T-cell (primary cell): Measurements from ENCODE around the gene DNAH14. TPM values are rescaled to one million over a fixed set of nuclear protein-coding genes. Genes with fewer than 3 reads are reported as not detected.

Source experiments
- ATAC-seq, 4 experiments: fragments of 200-7000 bp in 3 of 4; fragments of 150-1000 bp in 1 of 4; cut with Tn5 transposase; replicated peaks in 1 of 4; 1 replicate in 3 of 4; 2 replicates in 1 of 4; pipeline ENCODE4 v1.10.0; 2021; ENCODE audit warnings: moderate library complexity in 3 of 4, mild to moderate bottlenecking in 2 of 4, moderate number of reproducible peaks in 1 of 4
- CTCF ChIA-PET, 2 donors: fragments of 300-600 bp; sonication (Branson Sonifier 250); formaldehyde crosslinking; loops; one replicate each; lab custom pipeline; 2022; ENCODE audit warnings: antibody characterized with exemption in 2 of 2; lab: Charles Lee
- POLR2A ChIA-PET, 2 donors: fragments of 300-600 bp; sonication (Branson Sonifier 250); formaldehyde crosslinking; loops; one replicate each; lab custom pipeline; 2022; ENCODE audit warnings: antibody characterized with exemption in 2 of 2; lab: Charles Lee
- DNase-seq, 35 experiments: peaks; one replicate each; pipeline versions ENCODE4 v3.0.0 to v3.0.0-alpha.2; 2013 to 2023
- H3K27ac ChIP-seq: one replicate; pipeline ENCODE4 v1.5.1; 2013; ENCODE audit warnings: low read length
- H3K27me3 ChIP-seq, 2 experiments: replicated peaks in 1 of 2; 1 replicate in 1 of 2; 2 replicates in 1 of 2; pipeline versions ENCODE4 v1.6.1 to v1.7.0; 2013; ENCODE audit warnings: low read length in 1 of 2, mixed read lengths in 1 of 2; ENCODE audit not compliant: control insufficient read depth in 2 of 2, insufficient read depth in 2 of 2; ENCODE audit errors: extremely low read depth in 1 of 2
- H3K36me3 ChIP-seq, 2 donors: 1 replicate in 1 of 2; 2 replicates in 1 of 2; pipeline versions ENCODE4 v1.6.1 to v1.7.0; 2013; ENCODE audit warnings: low read length in 1 of 2; ENCODE audit not compliant: control insufficient read depth in 2 of 2, insufficient read depth in 1 of 2; ENCODE audit errors: extremely low read depth in 1 of 2
- H3K4me1 ChIP-seq, 2 experiments: 1 replicate in 1 of 2; 2 replicates in 1 of 2; pipeline versions ENCODE4 v1.6.1 to v1.7.0; 2013; ENCODE audit warnings: low read length in 2 of 2, mixed read lengths in 1 of 2; ENCODE audit not compliant: insufficient read depth in 2 of 2, control insufficient read depth in 1 of 2; ENCODE audit errors: extremely low read depth in 1 of 2
- H3K4me3 ChIP-seq, 2 donors: 1 replicate in 1 of 2; 2 replicates in 1 of 2; pipeline versions ENCODE4 v1.5.1 to v1.7.0; 2013; ENCODE audit warnings: mild to moderate bottlenecking in 2 of 2, low read length in 1 of 2, moderate library complexity in 1 of 2; ENCODE audit not compliant: control insufficient read depth in 1 of 2; ENCODE audit errors: extremely low read depth in 1 of 2
- H3K9me3 ChIP-seq: 2 replicates; pipeline ENCODE4 v1.7.0; 2013
- H3K27ac Mint-ChIP-seq, 2 donors: one replicate each; pipeline ENCODE4 v1.8.0; 2020 to 2021; ENCODE audit warnings: mild to moderate bottlenecking in 2 of 2, mixed read lengths in 2 of 2
- H3K27me3 Mint-ChIP-seq, 2 donors: one replicate each; pipeline ENCODE4 v1.8.0; 2021 to 2022; ENCODE audit warnings: mixed read lengths in 2 of 2
- H3K36me3 Mint-ChIP-seq: one replicate; pipeline ENCODE4 v1.8.0; 2021; ENCODE audit warnings: mixed read lengths
- H3K4me1 Mint-ChIP-seq, 3 donors: one replicate each; pipeline ENCODE4 v1.8.0; 2020 to 2022; ENCODE audit warnings: mixed read lengths in 3 of 3, mild to moderate bottlenecking in 1 of 3
- H3K4me3 Mint-ChIP-seq, 3 donors: one replicate each; pipeline ENCODE4 v1.8.0; 2020 to 2022; ENCODE audit warnings: mild to moderate bottlenecking in 3 of 3, mixed read lengths in 3 of 3, moderate library complexity in 3 of 3
- H3K9me3 Mint-ChIP-seq, 3 donors: one replicate each; pipeline ENCODE4 v1.8.0; 2020 to 2022; ENCODE audit warnings: mixed read lengths in 3 of 3
- whole genome bisulfite sequencing: methylation state at CpG from one replicate; pipeline ENCODE4 v1.1.5; 2013; ENCODE audit warnings: missing lambda C conversion rate; ENCODE audit not compliant: insufficient coverage; 5-methylcytosine and 5-hydroxymethylcytosine counted together
- total RNA-seq, 35 experiments: library from RNA in 6 of 35; stranded (reverse) in 6 of 35; fragments of 120-200 nt in 1 of 35; gene quantifications; one replicate each; pipeline versions ENCODE4 v1.2.1 to v1.2.4 and lab custom pipeline; 2013 to 2026

Gene DNAH14
- total RNA-seq, 5 donors from 2014 or later (not counting 1 experiment from before 2014, with no cell fraction given), result 0.06 to 1.4 (median 0.39) TPM; not detected in 1

GRCh38 chr1:225441314-225442122 lies 512.0 kb downstream of the DNAH14 start:
- WGBS, result 79% methylated on average over 5 of the region's 9 CpGs
- Histone ChIP-seq H3K9me3 (no peaks in the 10 kb centered on the region), H3K27ac (peak overlapping the region; percentile 56), H3K4me1 (peaks cover 20 to 53% of the 10 kb centered on the region in 2 experiments), H3K36me3 (no peaks in the 10 kb centered on the region), H3K27me3 (no peaks in the 10 kb centered on the region), H3K4me3 (peak overlapping the region in 1 of 2 donors; percentile 2)
- Mint-ChIP-seq H3K27me3 (no peaks in the 10 kb centered on the region), H3K9me3 (no peaks in the 10 kb centered on the region), H3K36me3 (no peaks in the 10 kb centered on the region), H3K27ac (peak overlapping the region; percentile 87 to 93), H3K4me1 (peaks cover 52 to 58% (median 58%) of the 10 kb centered on the region in 3 donors), H3K4me3 (peak overlapping the region; percentile 4 to 62 (median 17))
- CTCF ChIA-PET, result interaction anchor here (0.7 to 1.5 kb wide), 4 partner anchors 8 to 19 kb away, joined by 3 to 7 read pairs (median 4); partner anchors contain the start of gene LBR (in 1 of the 2)
- no peak for DNase-seq
- POLR2A ChIA-PET, result interaction anchor here in 1 of 2 donors (1.0 kb wide), 1 partner anchor 16 kb away, joined by 4 read pairs; no protein-coding TSS in a partner anchor
- ATAC-seq, result no peak

- Histone ChIP-seq H3K4me1 (peaks cover 20 to 58% of the 10 kb centered on the region in 2 experiments), H3K4me3 (peak overlapping the region in 1 of 2 donors; percentile 2), H3K27me3 (no peaks in the 10 kb centered on the region), H3K9me3 (no peaks in the 10 kb centered on the region), H3K36me3 (no peaks in the 10 kb centered on the region), H3K27ac (peak overlapping the region; percentile 56)
- Mint-ChIP-seq H3K4me1 (peaks cover 57 to 63% (median 60%) of the 10 kb centered on the region in 3 donors), H3K27ac (peak overlapping the region; percentile 87 to 93), H3K27me3 (no peaks in the 10 kb centered on the region), H3K36me3 (no peaks in the 10 kb centered on the region), H3K4me3 (peak overlapping the region; percentile 17 to 62 (median 45)), H3K9me3 (no peaks in the 10 kb centered on the region)
- DNase-seq (no peak), ATAC-seq (no peak)
- CTCF ChIA-PET, result interaction anchor here in 1 of 2 donors (1.0 to 1.5 kb wide), 2 partner anchors 14 to 18 kb away, joined by 5 to 7 read pairs; partner anchors contain the start of gene LBR
- WGBS, result 79% methylated on average over 1 of the region's 3 CpGs
- POLR2A ChIA-PET, result interaction anchor here in 1 of 2 donors (1.0 kb wide), 1 partner anchor 17 kb away, joined by 4 read pairs; no protein-coding TSS in a partner anchor
These were observed 512.6 kb downstream of the DNAH14 start for GRCh38 chr1:225442123-225442505.

GRCh38 chr1:225445639-225446594 lies 516.4 kb downstream of the DNAH14 start:
- Histone ChIP-seq H3K4me3 (peak overlapping the region in 1 of 2 donors; percentile 13), H3K4me1 (peaks cover 20 to 72% of the 10 kb centered on the region in 2 experiments), H3K27ac (peak overlapping the region; percentile 80), H3K36me3 (no peaks in the 10 kb centered on the region), H3K27me3 (no peaks in the 10 kb centered on the region), H3K9me3 (no peaks in the 10 kb centered on the region)
- H3K27ac Mint-ChIP-seq, result peak overlapping the region; percentile 89 to 93
- WGBS, result 65% methylated on average over 3 of the region's 9 CpGs
- peak in 4 of 35 experiments; percentile 24 to 68 (median 40) for DNase-seq
- ChIA-PET POLR2A (interaction anchor here (0.6 to 1.5 kb wide), 3 partner anchors 332 to 1260 kb away, joined by 3 to 6 read pairs (median 5); partner anchors contain the start of gene SRP9 (in 1 of the 2)), CTCF (interaction anchor here (0.6 to 5.0 kb wide), 7 partner anchors 14 to 619 kb away, joined by 3 to 43 read pairs (median 5); partner anchors contain the start of genes LBR (in 1 of the 2) and SRP9 (in 1 of the 2))
- ATAC-seq, result peak in 1 of 4 experiments; percentile 30
- no peaks in the 10 kb centered on the region for H3K36me3 Mint-ChIP-seq
- H3K4me1 Mint-ChIP-seq, result peaks cover 69 to 80% (median 69%) of the 10 kb centered on the region in 3 donors
- peak overlapping the region; percentile 47 to 74 (median 57) for H3K4me3 Mint-ChIP-seq
- H3K9me3 Mint-ChIP-seq, result no peaks in the 10 kb centered on the region
- H3K27me3 Mint-ChIP-seq, result no peaks in the 10 kb centered on the region

- Mint-ChIP-seq H3K36me3 (no peaks in the 10 kb centered on the region), H3K27ac (peak overlapping the region; percentile 89 to 93), H3K4me1 (peaks cover 66 to 76% (median 68%) of the 10 kb centered on the region in 3 donors), H3K27me3 (no peaks in the 10 kb centered on the region), H3K9me3 (no peaks in the 10 kb centered on the region), H3K4me3 (peak overlapping the region in 1 of 3 donors; percentile 74)
- POLR2A ChIA-PET, result no interaction called here
- no peaks in the 10 kb centered on the region for H3K9me3 ChIP-seq
- no peaks in the 10 kb centered on the region for H3K27me3 ChIP-seq
- CTCF ChIA-PET, result interaction anchor here (1.5 to 5.0 kb wide), 2 partner anchors 19 to 33 kb away, joined by 3 to 43 read pairs; partner anchors contain the start of gene LBR (in 1 of the 2)
- WGBS, result 95% methylated on average over 7 of the region's 7 CpGs
- no peak overlapping the region for H3K27ac ChIP-seq
- H3K4me1 ChIP-seq, result peaks cover 20 to 67% of the 10 kb centered on the region in 2 experiments
- DNase-seq (no peak), ATAC-seq (no peak)
- no peaks in the 10 kb centered on the region for H3K36me3 ChIP-seq
- H3K4me3 ChIP-seq, result no peak overlapping the region
These were observed 517.1 kb downstream of the DNAH14 start for GRCh38 chr1:225446595-225446960.

- DNase-seq, result no peak
- WGBS, result 96% methylated on average over 7 of the region's 9 CpGs
- Histone ChIP-seq H3K27ac (no peak overlapping the region), H3K9me3 (no peaks in the 10 kb centered on the region), H3K27me3 (no peaks in the 10 kb centered on the region), H3K4me3 (no peak overlapping the region), H3K36me3 (no peaks in the 10 kb centered on the region), H3K4me1 (peaks cover 17 to 62% of the 10 kb centered on the region in 2 experiments)
- H3K36me3 Mint-ChIP-seq, result no peaks in the 10 kb centered on the region
- peak overlapping the region in 1 of 2 donors; percentile 8 for H3K27ac Mint-ChIP-seq
- ChIA-PET CTCF (interaction anchor here (1.5 to 5.0 kb wide), 2 partner anchors 20 to 33 kb away, joined by 3 to 43 read pairs; partner anchors contain the start of gene LBR (in 1 of the 2)), POLR2A (interaction anchor here in 1 of 2 donors (0.5 kb wide), 1 partner anchor 72 kb away, joined by 4 read pairs; no protein-coding TSS in a partner anchor)
- H3K27me3 Mint-ChIP-seq, result no peaks in the 10 kb centered on the region
- no peak overlapping the region for H3K4me3 Mint-ChIP-seq
- H3K9me3 Mint-ChIP-seq, result no peaks in the 10 kb centered on the region
- ATAC-seq, result no peak
- H3K4me1 Mint-ChIP-seq, result peaks cover 60 to 71% (median 63%) of the 10 kb centered on the region in 3 donors
These were observed 517.6 kb downstream of the DNAH14 start for GRCh38 chr1:225446981-225447615.
